WTC11 (cell line): ENCODE measurements around the gene MYOC. TPM values are rescaled to one million over a fixed set of nuclear protein-coding genes. Genes with fewer than 3 reads are reported as not detected.
"Not testable (repeated sequence)": the region's sequence is repeated elsewhere in the genome, so short reads cannot be mapped to it uniquely, and the experiment has no call there.

Experiments used
- ATAC-seq: fragments of 200-7000 bp; cut with Tn5 transposase; 2 replicates; pipeline ENCODE4 v1.10.0; 2021; ENCODE audit warnings: mild to moderate bottlenecking, moderate library complexity
- CTCF ChIA-PET: fragments of 300-600 bp; sonication (Branson Sonifier 250); formaldehyde crosslinking; loops from one replicate; lab custom pipeline; 2021; ENCODE audit warnings: antibody characterized with exemption; lab: Charles Lee
- POLR2A ChIA-PET: fragments of 350-600 bp; sonication (Branson Sonifier 250); formaldehyde crosslinking; loops from one replicate; lab custom pipeline; 2021; ENCODE audit warnings: antibody characterized with exemption; lab: Charles Lee
- DNase-seq: peaks from one replicate; pipeline ENCODE4 v3.0.0; 2021; ENCODE audit warnings: low spot score
- H3K27ac Mint-ChIP-seq: 2 replicates; pipeline ENCODE4 v1.8.0; 2021; ENCODE audit warnings: mixed read lengths
- H3K27me3 Mint-ChIP-seq: 2 replicates; pipeline ENCODE4 v1.8.0; 2021; ENCODE audit warnings: low read depth, mild to moderate bottlenecking, moderate library complexity, mixed read lengths
- H3K36me3 Mint-ChIP-seq: 2 replicates; pipeline ENCODE4 v1.8.0; 2021; ENCODE audit warnings: mixed read lengths
- H3K4me1 Mint-ChIP-seq: 2 replicates; pipeline ENCODE4 v1.8.0; 2022; ENCODE audit warnings: mixed read lengths
- H3K4me3 Mint-ChIP-seq: 2 replicates; pipeline ENCODE4 v1.8.0; 2021; ENCODE audit warnings: mild to moderate bottlenecking, moderate library complexity, mixed read lengths
- H3K9me3 Mint-ChIP-seq: 2 replicates; pipeline ENCODE4 v1.8.0; 2021; ENCODE audit warnings: mixed read lengths
- AFF4 ChIP-seq: sonication (generic); formaldehyde crosslinking; IDR thresholded peaks from 2 replicates; pipeline ENCODE4 v1.8.1; 2023; ENCODE audit warnings: mild to moderate bottlenecking, missing genetic modification reagents, borderline replicate concordance
- CBFB ChIP-seq: sonication (generic); formaldehyde crosslinking; IDR thresholded peaks from 2 replicates; pipeline ENCODE4 v1.8.1; 2022; ENCODE audit warnings: mild to moderate bottlenecking, low read depth, missing genetic modification reagents
- CTCF ChIP-seq: fragments of 200-600 bp; IDR thresholded peaks from 2 replicates; pipeline ENCODE4 v1.8.0; 2022; ENCODE audit warnings: antibody characterized with exemption
- EMX1 ChIP-seq: fragments of 250-450 bp; sonication (Bioruptor Pico); IDR thresholded peaks from 2 replicates; pipeline ENCODE4 v1.8.0; 2021; ENCODE audit warnings: mild to moderate bottlenecking
- HMGA2 ChIP-seq: fragments of 250-450 bp; sonication (Bioruptor Pico); IDR thresholded peaks from 2 replicates; pipeline ENCODE4 v1.4.0; 2021; ENCODE audit warnings: mild to moderate bottlenecking, moderate library complexity
- JAZF1 ChIP-seq: fragments of 250-450 bp; sonication (Bioruptor Pico); IDR thresholded peaks from 2 replicates; pipeline ENCODE4 v1.9.0; 2021; ENCODE audit warnings: moderate library complexity, mild to moderate bottlenecking, inconsistent platforms
- MXD4 ChIP-seq: fragments of 250-450 bp; sonication (Bioruptor Pico); IDR thresholded peaks from 2 replicates; pipeline ENCODE4 v1.8.0; 2021; ENCODE audit warnings: mild to moderate bottlenecking, moderate library complexity, borderline replicate concordance
- PREB ChIP-seq: sonication (generic); formaldehyde crosslinking; IDR thresholded peaks from 2 replicates; pipeline ENCODE4 v1.8.1; 2022; ENCODE audit warnings: mild to moderate bottlenecking, missing genetic modification reagents, moderate library complexity, borderline replicate concordance
- RORB ChIP-seq: fragments of 250-450 bp; sonication (Bioruptor Pico); IDR thresholded peaks from 2 replicates; pipeline ENCODE4 v1.9.0; 2021; ENCODE audit warnings: mild to moderate bottlenecking
- SMAD4 ChIP-seq: sonication (generic); formaldehyde crosslinking; IDR thresholded peaks from 2 replicates; pipeline ENCODE4 v1.8.0; 2022; ENCODE audit warnings: mild to moderate bottlenecking, missing genetic modification reagents
- SP1 ChIP-seq: sonication (generic); formaldehyde crosslinking; conservative IDR thresholded peaks from 2 replicates; pipeline ENCODE4 v1.8.1; 2022; ENCODE audit warnings: missing genetic modification reagents
- USF1 ChIP-seq: sonication (generic); formaldehyde crosslinking; IDR thresholded peaks from 2 replicates; pipeline ENCODE4 v1.8.0; 2022; ENCODE audit warnings: mild to moderate bottlenecking, missing genetic modification reagents
- USF2 ChIP-seq: sonication (generic); formaldehyde crosslinking; IDR thresholded peaks from 2 replicates; pipeline ENCODE4 v1.8.1; 2023; ENCODE audit warnings: mild to moderate bottlenecking, missing genetic modification reagents, moderate library complexity
- ZMAT4 ChIP-seq: fragments of 250-450 bp; sonication (Bioruptor Pico); IDR thresholded peaks from 2 replicates; pipeline ENCODE4 v1.9.0; 2021; ENCODE audit warnings: mild to moderate bottlenecking
- ZSCAN18 ChIP-seq: fragments of 250-450 bp; sonication (Bioruptor Pico); IDR thresholded peaks from 2 replicates; pipeline ENCODE4 v2.1.2; 2022; ENCODE audit warnings: mild to moderate bottlenecking, moderate library complexity
- total RNA-seq: library from RNA; stranded (reverse); gene quantifications from 3 replicates; pipeline ENCODE4 v1.2.3, GENCODE V29; 2021

MYOC gene
- total RNA-seq, 1 experiment from 2014 or later, result not detected

- TF ChIP-seq EMX1 (CRISPR knock-in tag) (no peak), CBFB (CRISPR knock-in tag) (no peak), USF1 (CRISPR knock-in tag) (no peak), PREB (CRISPR knock-in tag) (no peak), RORB (CRISPR knock-in tag) (no peak), ZSCAN18 (CRISPR knock-in tag) (no peak), SP1 (CRISPR knock-in tag) (no peak), MXD4 (CRISPR knock-in tag) (no peak)
Observed at GRCh38 chr1:171663036-171663853, 10.8 kb upstream of the MYOC start (continued).

GRCh38 chr1:171661076-171661650 lies 8.7 kb upstream of the MYOC start:
- CTCF ChIA-PET, result interaction anchor here (0.6 kb wide), 1 partner anchor 17 kb away, joined by 3 read pairs; no protein-coding TSS in a partner anchor
- Mint-ChIP-seq H3K4me1 (peaks cover 11% of the 10 kb centered on the region), H3K27me3 (no peaks in the 10 kb centered on the region), H3K36me3 (no peaks in the 10 kb centered on the region), H3K27ac (no peak overlapping the region), H3K4me3 (no peak overlapping the region), H3K9me3 (peaks cover 16% of the 10 kb centered on the region; the same call in 1 of the 2 replicates)
- peak; percentile 75 for ATAC-seq
- DNase-seq, result no peak
- POLR2A ChIA-PET, result interaction anchor here (1.0 kb wide), 1 partner anchor 80 kb away, joined by 3 read pairs; no protein-coding TSS in a partner anchor
- TF ChIP-seq JAZF1 (CRISPR knock-in tag) (no peak), USF2 (CRISPR knock-in tag) (peak; percentile 37; the same call in 1 of the 2 replicates)

GRCh38 chr1:171656206-171656605 lies 3.7 kb upstream of the MYOC start:
- H3K27ac Mint-ChIP-seq, ATAC-seq, DNase-seq, H3K4me3 Mint-ChIP-seq, POLR2A ChIA-PET, H3K36me3 Mint-ChIP-seq, H3K27me3 Mint-ChIP-seq: not testable (repeated sequence)
- CTCF ChIA-PET, result interaction anchor here (0.5 to 5.6 kb wide), 5 partner anchors 13 to 145 kb away, joined by 4 to 121 read pairs (median 5); partner anchors contain the start of gene MYOCOS
- H3K4me1 Mint-ChIP-seq, result peaks cover 25% of the 10 kb centered on the region
- peaks cover 14% of the 10 kb centered on the region; the same call in 1 of the 2 replicates for H3K9me3 Mint-ChIP-seq

- H3K4me1 Mint-ChIP-seq, result peaks cover 20% of the 10 kb centered on the region
- H3K9me3 Mint-ChIP-seq, result peaks cover 9% of the 10 kb centered on the region; the same call in 1 of the 2 replicates
- ATAC-seq (no peak), DNase-seq (no peak)
- CTCF ChIA-PET, result interaction anchor here (0.9 to 5.6 kb wide), 15 partner anchors 8 to 347 kb away, joined by 3 to 121 read pairs (median 5); partner anchors contain the start of genes DNM3 and MYOCOS
- H3K27ac Mint-ChIP-seq, result no peak overlapping the region
- H3K27me3 Mint-ChIP-seq, result no peaks in the 10 kb centered on the region
- no peak overlapping the region for H3K4me3 Mint-ChIP-seq
- H3K36me3 Mint-ChIP-seq, result no peaks in the 10 kb centered on the region
- POLR2A ChIA-PET, result no interaction called here
- no peak for TF ChIP-seq HMGA2
- no peak for TF ChIP-seq ZMAT4 (CRISPR knock-in tag)
- no peak for TF ChIP-seq SMAD4 (CRISPR knock-in tag)
- no peak; the same call in none of the 2 replicates for TF ChIP-seq CTCF
- TF ChIP-seq CBFB (CRISPR knock-in tag), result no peak
- no peak for TF ChIP-seq AFF4 (CRISPR knock-in tag)
Observed at GRCh38 chr1:171655746-171656116, 3.2 kb upstream of the MYOC start.
